Ishikawa (cell line): Measurements from ENCODE around the gene FIP1L1.

Experiments used
- CEBPB ChIP-seq: IDR thresholded peaks from 2 replicates; pipeline ENCODE4 v1.6.1; 2012
- CREB1 ChIP-seq: IDR thresholded peaks from 2 replicates; pipeline ENCODE4 v1.6.1; 2012; ENCODE audit warnings: low read depth
- EGR1 ChIP-seq: IDR thresholded peaks from 2 replicates; pipeline ENCODE4 v1.6.1; 2012
- EP300 ChIP-seq: IDR thresholded peaks from 2 replicates; pipeline ENCODE4 v1.6.1; 2012; ENCODE audit warnings: borderline replicate concordance
- FOXM1 ChIP-seq: IDR thresholded peaks from 2 replicates; pipeline ENCODE4 v1.6.1; 2012; ENCODE audit warnings: low read depth, borderline replicate concordance
- MAX ChIP-seq: IDR thresholded peaks from 2 replicates; pipeline ENCODE4 v1.6.1; 2012
- NFIC ChIP-seq: IDR thresholded peaks from 2 replicates; pipeline ENCODE4 v1.6.1; 2012
- RAD21 ChIP-seq: IDR thresholded peaks from 2 replicates; pipeline ENCODE4 v1.6.1; 2012; ENCODE audit warnings: low read depth
- REST ChIP-seq: IDR thresholded peaks from 2 replicates; pipeline ENCODE4 v1.6.1; 2012; ENCODE audit warnings: low read depth, mild to moderate bottlenecking
- TAF1 ChIP-seq: IDR thresholded peaks from 2 replicates; pipeline ENCODE4 v1.6.1; 2012; ENCODE audit warnings: low read depth, mild to moderate bottlenecking
- TCF12 ChIP-seq: IDR thresholded peaks from 2 replicates; pipeline ENCODE4 v1.6.1; 2012; ENCODE audit warnings: low read depth
- TEAD4 ChIP-seq: IDR thresholded peaks from 2 replicates; pipeline ENCODE4 v1.6.1; 2012
- USF1 ChIP-seq: IDR thresholded peaks from 2 replicates; pipeline ENCODE4 v1.6.1; 2012
- YY1 ChIP-seq: IDR thresholded peaks from 2 replicates; pipeline ENCODE4 v1.6.1; 2012; ENCODE audit warnings: low read depth
- ZBTB7A ChIP-seq: IDR thresholded peaks from 2 replicates; pipeline ENCODE4 v1.6.1; 2012; ENCODE audit warnings: low read depth

Gene FIP1L1

GRCh38 chr4:53507671-53508286, 130.3 kb downstream of the FIP1L1 start:
- no peak for TF ChIP-seq USF1
- TF ChIP-seq EGR1 = no peak
- TF ChIP-seq TEAD4 = no peak
- no peak for TF ChIP-seq TAF1
- no peak for TF ChIP-seq YY1
- TF ChIP-seq REST = no peak
- no peak for TF ChIP-seq MAX
- no peak for TF ChIP-seq CEBPB
- no peak for TF ChIP-seq FOXM1
- TF ChIP-seq NFIC = no peak
- TF ChIP-seq CREB1 = no peak

GRCh38 chr4:53508446-53508845, 131.0 kb downstream of the FIP1L1 start:
- TF ChIP-seq TAF1 (no peak), YY1 (no peak), MAX (no peak), REST (no peak)

- TF ChIP-seq TAF1 (no peak), RAD21 (no peak), FOXM1 (no peak), EP300 (no peak), EGR1 (no peak), MAX (no peak), USF1 (no peak), REST (no peak), TCF12 (no peak), NFIC (no peak), ZBTB7A (no peak), CEBPB (no peak), CREB1 (no peak), TEAD4 (no peak), YY1 (no peak)
Measured at GRCh38 chr4:53510321-53510720, 132.9 kb downstream of the FIP1L1 start.
